Caco-2 (cell line): ENCODE results near the gene RFTN1. TPM values are rescaled to one million over a fixed set of nuclear protein-coding genes. Genes with fewer than 3 reads are reported as not detected.

ENCODE experiments used
- BruUV-seq: library from RNA; stranded (reverse); fragments of 400-500 nt; replicated peaks from 2 replicates; lab custom pipeline; 2021; lab: Mats Ljungman, UMichigan
- CTCF ChIA-PET: fragments of 300-600 bp; sonication (Branson Sonifier 250); formaldehyde crosslinking; loops from one replicate; lab custom pipeline; 2022; ENCODE audit warnings: antibody characterized with exemption; lab: Charles Lee
- POLR2A ChIA-PET: fragments of 300-600 bp; sonication (Branson Sonifier 250); formaldehyde crosslinking; loops from one replicate; lab custom pipeline; 2022; ENCODE audit warnings: antibody characterized with exemption; lab: Charles Lee
- DNase-seq, 2 experiments: peaks; one replicate each; pipeline versions ENCODE4 v3.0.0 to v3.0.0-alpha.2; 2020 to 2022
- H3K27me3 ChIP-seq: replicated peaks from 2 replicates; pipeline ENCODE4 v1.6.0; 2011; ENCODE audit warnings: low read length; ENCODE audit not compliant: control insufficient read depth, insufficient read depth
- H3K36me3 ChIP-seq: 2 replicates; pipeline ENCODE4 v1.5.1; 2011; ENCODE audit warnings: low read length; ENCODE audit not compliant: control insufficient read depth, insufficient read depth
- H3K4me1 ChIP-seq: fragments of 250-450 bp; sonication (Bioruptor Pico); 2 replicates; pipeline ENCODE4 v1.5.1; 2020; ENCODE audit warnings: mild to moderate bottlenecking
- H3K4me3 ChIP-seq: 2 replicates; pipeline ENCODE4 v1.5.1; 2011; ENCODE audit warnings: low read depth, mild to moderate bottlenecking, control low read depth, low read length
- H3K9me3 ChIP-seq: fragments of 250-450 bp; sonication (Bioruptor Pico); 2 replicates; pipeline ENCODE4 v1.5.1; 2020; ENCODE audit warnings: mild to moderate bottlenecking, moderate library complexity
- H3K27ac Mint-ChIP-seq: one replicate; pipeline ENCODE4 v1.8.0; 2022; ENCODE audit warnings: mixed read lengths; ENCODE audit not compliant: unreplicated experiment
- H3K27me3 Mint-ChIP-seq: one replicate; pipeline ENCODE4 v1.8.0; 2022; ENCODE audit warnings: mixed read lengths; ENCODE audit not compliant: insufficient read depth, unreplicated experiment
- H3K36me3 Mint-ChIP-seq: one replicate; pipeline ENCODE4 v1.8.0; 2022; ENCODE audit warnings: mild to moderate bottlenecking, mixed read lengths; ENCODE audit not compliant: insufficient read depth, unreplicated experiment
- H3K4me1 Mint-ChIP-seq: one replicate; pipeline ENCODE4 v1.8.0; 2022; ENCODE audit warnings: low read depth, mixed read lengths; ENCODE audit not compliant: unreplicated experiment
- H3K4me3 Mint-ChIP-seq: one replicate; pipeline ENCODE4 v1.8.0; 2022; ENCODE audit warnings: mild to moderate bottlenecking, moderate library complexity, mixed read lengths; ENCODE audit not compliant: unreplicated experiment
- H3K9me3 Mint-ChIP-seq: one replicate; pipeline ENCODE4 v1.8.0; 2022; ENCODE audit warnings: mixed read lengths; ENCODE audit not compliant: unreplicated experiment
- CTCF ChIP-seq, 2 experiments: fragments of 200-600 bp in 1 of 2; IDR thresholded peaks; 1 replicate in 1 of 2; 2 replicates in 1 of 2; pipeline versions ENCODE4 v1.5.1 to v1.8.0; 2011 to 2022; ENCODE audit warnings: antibody characterized with exemption in 1 of 2, control low read depth in 1 of 2, inconsistent platforms in 1 of 2, low read depth in 1 of 2, low read length in 1 of 2, mild to moderate bottlenecking in 1 of 2, moderate library complexity in 1 of 2; ENCODE audit not compliant: insufficient read depth in 1 of 2, severe bottlenecking in 1 of 2, unreplicated experiment in 1 of 2
- intact Hi-C: fragments of 100-400 bp; cut with micrococcal nuclease; formaldehyde crosslinking; loops from one replicate; pipeline ENCODE4 v1.10.0; 2022; ENCODE audit not compliant: unreplicated experiment
- total RNA-seq: library from RNA; stranded (reverse); gene quantifications from 2 replicates; pipeline ENCODE4 v1.2.3, GENCODE V29; 2022

RFTN1 gene
- total RNA-seq, 1 experiment from 2014 or later, result 10.2 TPM

GRCh38 chr3:16520970-16521881, 7.7 kb upstream of the RFTN1 start:
- no peak for TF ChIP-seq CTCF (IDR thresholded peaks at IDR 0.05; ENCODE audit: insufficient read depth in 1 of 2, low read depth in 1 of 2, low read length in 1 of 2, severe bottlenecking in 1 of 2, unreplicated experiment in 1 of 2)
- Mint-ChIP-seq H3K9me3 (peaks cover 32% of the 10 kb centered on the region), H3K4me3 (no peak overlapping the region), H3K36me3 (no peaks in the 10 kb centered on the region), H3K4me1 (no peaks in the 10 kb centered on the region), H3K27ac (no peak overlapping the region), H3K27me3 (peaks cover 6% of the 10 kb centered on the region)
- Histone ChIP-seq H3K9me3 (peaks cover 6% of the 10 kb centered on the region; the same call in 1 of the 2 replicates), H3K36me3 (no peaks in the 10 kb centered on the region), H3K4me3 (no peak overlapping the region), H3K27me3 (no peaks in the 10 kb centered on the region), H3K4me1 (peaks cover 7% of the 10 kb centered on the region; the same call in 1 of the 2 replicates)
- POLR2A ChIA-PET, result no interaction called here
- intact Hi-C loops, result no loop called here
- DNase-seq, result no peak
- BruUV-seq, result no TSS peak
- CTCF ChIA-PET, result no interaction called here

GRCh38 chr3:16520241-16520969, 6.9 kb upstream of the RFTN1 start:
- no peak overlapping the region for H3K4me3 ChIP-seq
- peaks cover 6% of the 10 kb centered on the region for H3K27me3 Mint-ChIP-seq
- CTCF ChIA-PET, result no interaction called here
- peaks cover 6% of the 10 kb centered on the region; the same call in 1 of the 2 replicates for H3K9me3 ChIP-seq
- H3K27me3 ChIP-seq, result no peaks in the 10 kb centered on the region
- no peak for DNase-seq
- no peak overlapping the region for H3K27ac Mint-ChIP-seq
- H3K36me3 ChIP-seq, result no peaks in the 10 kb centered on the region
- no peaks in the 10 kb centered on the region for H3K36me3 Mint-ChIP-seq
- intact Hi-C loops, result no loop called here
- POLR2A ChIA-PET, result no interaction called here
- no peak for TF ChIP-seq CTCF (IDR thresholded peaks at IDR 0.05; ENCODE audit: insufficient read depth in 1 of 2, low read depth in 1 of 2, low read length in 1 of 2, severe bottlenecking in 1 of 2, unreplicated experiment in 1 of 2)
- no peak overlapping the region for H3K4me3 Mint-ChIP-seq
- BruUV-seq, result no TSS peak
- H3K9me3 Mint-ChIP-seq, result peaks cover 26% of the 10 kb centered on the region
- no peaks in the 10 kb centered on the region for H3K4me1 Mint-ChIP-seq
- peaks cover 7% of the 10 kb centered on the region; the same call in 1 of the 2 replicates for H3K4me1 ChIP-seq
